OCI-LY1 (cell line): ENCODE data around the gene TSNAXIP1.

Experiments used
- H2AFZ ChIP-seq: fragments of 200-600 bp; sonication (generic), shearing (Covaris generic); 2 replicates; pipeline ENCODE4 v1.6.0; 2014; ENCODE audit warnings: antibody characterized with exemption, mild to moderate bottlenecking, low read length
- H3F3A ChIP-seq: fragments of 200-600 bp; sonication (generic), shearing (Covaris generic); 2 replicates; pipeline ENCODE4 v1.6.0; 2014; ENCODE audit warnings: mild to moderate bottlenecking, antibody characterized with exemption, low read length, moderate library complexity; ENCODE audit not compliant: insufficient read depth
- H3K27ac ChIP-seq: fragments of 200-600 bp; sonication (generic); 2 replicates; pipeline ENCODE4 v1.5.1; 2014; ENCODE audit warnings: low read length, mixed run types, mild to moderate bottlenecking, low read depth; ENCODE audit not compliant: poor library complexity, severe bottlenecking
- H3K27me3 ChIP-seq: fragments of 200-600 bp; sonication (generic); 2 replicates; pipeline ENCODE4 v1.6.0; 2014; ENCODE audit warnings: antibody characterized with exemption, mild to moderate bottlenecking, low read length, moderate library complexity; ENCODE audit not compliant: insufficient read depth
- H3K36me3 ChIP-seq: fragments of 200-600 bp; sonication (generic); 2 replicates; pipeline ENCODE4 v1.6.1; 2014; ENCODE audit warnings: mild to moderate bottlenecking, antibody characterized with exemption, low read length, moderate library complexity, mixed read lengths; ENCODE audit not compliant: insufficient read depth
- H3K4me1 ChIP-seq: fragments of 200-600 bp; sonication (generic); 2 replicates; pipeline ENCODE4 v1.5.1; 2014; ENCODE audit warnings: mild to moderate bottlenecking, low read length, moderate library complexity; ENCODE audit not compliant: insufficient read depth, severe bottlenecking
- H3K4me2 ChIP-seq: fragments of 200-600 bp; sonication (generic), shearing (Covaris generic); 2 replicates; pipeline ENCODE4 v1.6.1; 2014; ENCODE audit warnings: low read length
- H3K4me3 ChIP-seq: fragments of 200-600 bp; sonication (generic); 2 replicates; pipeline ENCODE4 v1.5.1; 2014; ENCODE audit warnings: low read length, low read depth, mild to moderate bottlenecking, mixed read lengths; ENCODE audit not compliant: poor library complexity, severe bottlenecking
- H3K79me2 ChIP-seq: fragments of 200-600 bp; shearing (Covaris generic); 2 replicates; pipeline ENCODE4 v1.6.1; 2016; ENCODE audit warnings: mixed run types, low read length, mixed read lengths; ENCODE audit not compliant: insufficient read depth
- H3K9ac ChIP-seq: fragments of 200-600 bp; sonication (generic), shearing (Covaris generic); 2 replicates; pipeline ENCODE4 v1.6.1; 2014; ENCODE audit warnings: mild to moderate bottlenecking, low read length, mixed read lengths
- H3K9me2 ChIP-seq: fragments of 200-600 bp; sonication (generic), shearing (Covaris generic); 2 replicates; pipeline ENCODE4 v1.6.1; 2014; ENCODE audit warnings: low read depth, mild to moderate bottlenecking, low read length, mixed read lengths
- H3K9me3 ChIP-seq: fragments of 200-600 bp; shearing (Covaris generic); 2 replicates; pipeline ENCODE4 v1.6.1; 2014; ENCODE audit warnings: low read length, mixed read lengths
- H4K20me1 ChIP-seq: fragments of 200-600 bp; sonication (generic), shearing (Covaris generic); 2 replicates; pipeline ENCODE4 v1.6.0; 2016; ENCODE audit warnings: mild to moderate bottlenecking, low read length; ENCODE audit not compliant: insufficient read depth
- CTCF ChIP-seq: fragments of 200-600 bp; sonication (generic), shearing (Covaris generic); IDR thresholded peaks from 2 replicates; pipeline ENCODE4 v1.5.1; 2017; ENCODE audit warnings: mild to moderate bottlenecking, antibody characterized with exemption, low read length, moderate library complexity, mixed read lengths
- EZH2 ChIP-seq: fragments of 200-600 bp; sonication (generic), shearing (Covaris generic); IDR thresholded peaks from 2 replicates; pipeline ENCODE4 v1.8.0; 2017; ENCODE audit warnings: borderline replicate concordance, mixed run types, mild to moderate bottlenecking, antibody characterized with exemption, low read length, moderate library complexity, mixed read lengths

Gene TSNAXIP1

GRCh38 chr16:67877064-67877463 is 70.4 kb downstream of the TSNAXIP1 start:
- Histone ChIP-seq H3F3A (no peaks in the 10 kb centered on the region), H3K9me2 (no peaks in the 10 kb centered on the region), H3K9me3 (no peaks in the 10 kb centered on the region), H3K27ac (no peak overlapping the region), H3K4me2 (no peak overlapping the region), H3K9ac (no peak overlapping the region), H3K4me1 (peaks cover 23% of the 10 kb centered on the region), H3K36me3 (peaks cover 64% of the 10 kb centered on the region), H3K27me3 (no peaks in the 10 kb centered on the region), H3K4me3 (no peak overlapping the region), H2AFZ (no peak overlapping the region), H4K20me1 (no peaks in the 10 kb centered on the region), H3K79me2 (peaks cover 27% of the 10 kb centered on the region)
- TF ChIP-seq CTCF (no peak), EZH2 (no peak)
